Endodermal cell (in vitro differentiated cells): ENCODE results near the gene CFAP74. TPM values are rescaled to one million over a fixed set of nuclear protein-coding genes. Genes with fewer than 3 reads are reported as not detected.

Experiments used
- DNase-seq: peaks from one replicate; pipeline ENCODE4 v3.0.0-alpha.2; 2017
- H3K27ac ChIP-seq: 2 replicates; pipeline ENCODE4 v1.5.1; 2013; ENCODE audit warnings: mild to moderate bottlenecking, low read depth, low read length, moderate library complexity
- H3K27me3 ChIP-seq: 2 replicates; pipeline ENCODE4 v1.6.1; 2013; ENCODE audit warnings: mild to moderate bottlenecking, low read length, moderate library complexity; ENCODE audit not compliant: insufficient read depth, control insufficient read depth, poor library complexity, severe bottlenecking
- H3K36me3 ChIP-seq: 2 replicates; pipeline ENCODE4 v1.7.0; 2013; ENCODE audit warnings: mild to moderate bottlenecking, low read length, moderate library complexity; ENCODE audit not compliant: control insufficient read depth, insufficient read depth
- H3K4me1 ChIP-seq: one replicate; pipeline ENCODE4 v1.7.0; 2013; ENCODE audit warnings: low read length; ENCODE audit not compliant: control insufficient read depth, insufficient read depth
- H3K4me3 ChIP-seq: 2 replicates; pipeline ENCODE4 v1.5.1; 2013; ENCODE audit warnings: mild to moderate bottlenecking, low read length, moderate library complexity
- H3K9ac ChIP-seq: 2 replicates; pipeline ENCODE4 v1.6.1; 2013; ENCODE audit warnings: mild to moderate bottlenecking, low read length, moderate library complexity; ENCODE audit not compliant: poor library complexity, severe bottlenecking; ENCODE audit errors: extremely low read depth
- H3K9me3 ChIP-seq: 2 replicates; pipeline ENCODE4 v1.6.1; 2013; ENCODE audit warnings: mild to moderate bottlenecking, low read length, moderate library complexity; ENCODE audit not compliant: control insufficient read depth
- H3K27ac Mint-ChIP-seq: 2 replicates; pipeline ENCODE4 v1.8.0; 2020; ENCODE audit warnings: mixed read lengths
- H3K27me3 Mint-ChIP-seq: 2 replicates; pipeline ENCODE4 v1.8.0; 2021; ENCODE audit warnings: mild to moderate bottlenecking, mixed read lengths; ENCODE audit not compliant: insufficient read depth
- H3K36me3 Mint-ChIP-seq: 2 replicates; pipeline ENCODE4 v1.8.0; 2020; ENCODE audit warnings: low read depth, mixed read lengths
- H3K4me1 Mint-ChIP-seq: 2 replicates; pipeline ENCODE4 v1.8.0; 2020; ENCODE audit warnings: mixed read lengths
- H3K4me3 Mint-ChIP-seq: 2 replicates; pipeline ENCODE4 v1.8.0; 2020; ENCODE audit warnings: mild to moderate bottlenecking, moderate library complexity, mixed read lengths
- H3K9me3 Mint-ChIP-seq: 2 replicates; pipeline ENCODE4 v1.8.0; 2020; ENCODE audit warnings: mild to moderate bottlenecking, mixed read lengths
- CTCF ChIP-seq: fragments of 200-600 bp; sonication (generic); conservative IDR thresholded peaks from 2 replicates; pipeline ENCODE4 v1.5.0; 2021; ENCODE audit warnings: antibody characterized with exemption, mild to moderate bottlenecking
- WGBS, 2 experiments: methylation state at CpG; one replicate each; pipeline versions ENCODE4 v1.1.5 to v1.1.7; 2013; ENCODE audit warnings: missing lambda C conversion rate in 2 of 2, mixed read lengths in 1 of 2; ENCODE audit not compliant: insufficient coverage in 1 of 2, insufficient read length in 1 of 2; 5-methylcytosine and 5-hydroxymethylcytosine counted together
- total RNA-seq, 2 donors: library from RNA; stranded (reverse); fragmentation: NEBNext Ultra II Directional in 1 of 2; extraction: Animal tissue kit (Norgen Biotek cat#: 25700) in 1 of 2; gene quantifications; 2 replicates in 1 of 2; 3 replicates in 1 of 2; pipeline ENCODE4 v1.2.1, GENCODE V29; 2021

CFAP74 gene
- total RNA-seq, 2 donors from 2014 or later = 0.58 to 0.75 TPM

GRCh38 chr1:1954015-1954414 is 49.6 kb downstream of the CFAP74 start:
- H3K4me3 Mint-ChIP-seq = no peak overlapping the region
- Histone ChIP-seq H3K27ac (no peak overlapping the region), H3K27me3 (no peaks in the 10 kb centered on the region), H3K9ac (no peak overlapping the region), H3K36me3 (no peaks in the 10 kb centered on the region), H3K4me1 (no peaks in the 10 kb centered on the region), H3K9me3 (no peaks in the 10 kb centered on the region), H3K4me3 (no peak overlapping the region)
- TF ChIP-seq CTCF = no peak
- no peaks in the 10 kb centered on the region for H3K27me3 Mint-ChIP-seq
- H3K36me3 Mint-ChIP-seq = no peaks in the 10 kb centered on the region
- 93 to 100% methylated on average over 4 to 9 of the region's 9 CpGs for WGBS, 2 experiments
- H3K27ac Mint-ChIP-seq = no peak overlapping the region
- DNase-seq = no peak
- peaks cover 5% of the 10 kb centered on the region for H3K4me1 Mint-ChIP-seq
- H3K9me3 Mint-ChIP-seq = peaks cover 6% of the 10 kb centered on the region

- Mint-ChIP-seq H3K27me3 (no peaks in the 10 kb centered on the region), H3K9me3 (peaks cover 6% of the 10 kb centered on the region)
- WGBS, 2 experiments = 79 to 86% methylated on average over 2 to 5 of the region's 5 CpGs
Measured at GRCh38 chr1:1950940-1951339, 52.6 kb downstream of the CFAP74 start.

GRCh38 chr1:1948783-1949182 is 54.8 kb downstream of the CFAP74 start:
- peaks cover 2% of the 10 kb centered on the region for H3K27me3 Mint-ChIP-seq
- no peak overlapping the region for H3K4me3 Mint-ChIP-seq
- H3K36me3 Mint-ChIP-seq = no peaks in the 10 kb centered on the region
- no peaks in the 10 kb centered on the region for H3K4me1 ChIP-seq
- 63% methylated on average over 1 of the region's 1 CpG; no CpG with 5 or more reads in 1 of the 2 experiments for WGBS, 2 experiments
- H3K9me3 Mint-ChIP-seq = peaks cover 4% of the 10 kb centered on the region
- no peaks in the 10 kb centered on the region for H3K27me3 ChIP-seq
- H3K4me3 ChIP-seq = no peak overlapping the region
- H3K9me3 ChIP-seq = no peaks in the 10 kb centered on the region
- no peak for DNase-seq
- no peaks in the 10 kb centered on the region for H3K36me3 ChIP-seq
- no peak overlapping the region for H3K9ac ChIP-seq
- H3K27ac Mint-ChIP-seq = no peak overlapping the region
- H3K4me1 Mint-ChIP-seq = peaks cover 2% of the 10 kb centered on the region
- H3K27ac ChIP-seq = no peak overlapping the region
- TF ChIP-seq CTCF = no peak

More at GRCh38 chr1:1950940-1951339, 52.6 kb downstream of the CFAP74 start:
- no peaks in the 10 kb centered on the region for H3K27me3 ChIP-seq
- Mint-ChIP-seq H3K4me3 (no peak overlapping the region), H3K4me1 (no peaks in the 10 kb centered on the region), H3K36me3 (no peaks in the 10 kb centered on the region), H3K27ac (no peak overlapping the region)
- H3K9me3 ChIP-seq = no peaks in the 10 kb centered on the region
- TF ChIP-seq CTCF = no peak
- no peaks in the 10 kb centered on the region for H3K4me1 ChIP-seq
- no peak overlapping the region for H3K27ac ChIP-seq
- H3K4me3 ChIP-seq = no peak overlapping the region
- no peaks in the 10 kb centered on the region for H3K36me3 ChIP-seq
- no peak overlapping the region for H3K9ac ChIP-seq
- DNase-seq = no peak
